K562 (cell line): ENCODE measurements around the gene CYP24A1. TPM values are rescaled to one million over a fixed set of nuclear protein-coding genes. Genes with fewer than 3 reads are reported as not detected.
"Not testable (repeated sequence)": the region's sequence is repeated elsewhere in the genome, so short reads cannot be mapped to it uniquely, and the experiment has no call there.

Experiments
- ATAC-seq: fragments of 200-7000 bp; cut with Tn5 transposase; 3 replicates; pipeline ENCODE4 v1.9.1; 2020; ENCODE audit warnings: moderate library complexity
- BruUV-seq: library from RNA; stranded (reverse); fragments of 400-500 nt; replicated peaks from 2 replicates; lab custom pipeline; 2021; lab: Mats Ljungman, UMichigan
- CTCF ChIA-PET: fragments of 300-600 bp; formaldehyde crosslinking; extraction: SDS; loops from one replicate; lab custom pipeline; 2021; ENCODE audit warnings: low intra/inter-chr PET ratio; lab: Yijun Ruan, JAX
- POLR2A ChIA-PET: fragments of 300-600, 350-650 bp; sonication (Branson Sonifier 250); formaldehyde crosslinking; extraction: SDS; loops from one replicate; lab custom pipeline; 2021; ENCODE audit warnings: antibody characterized with exemption, inconsistent platforms; lab: Yijun Ruan, JAX
- DNase-seq, 4 experiments: peaks; one replicate each; pipeline versions ENCODE4 v3.0.0 to v3.0.0-alpha.2; 2011 to 2018; ENCODE audit warnings: low spot score in 3 of 4, mixed read lengths in 3 of 4; ENCODE audit errors: extremely low read depth in 1 of 4
- FAIRE-seq: peaks from 2 replicates; lab custom pipeline; 2011; peaks lifted over from hg19 to GRCh38; lab: Jason Lieb, UNC
- H2AFZ ChIP-seq: 2 replicates; pipeline ENCODE4 v1.6.0; 2011; ENCODE audit warnings: low read depth, low read length, control low read depth, inconsistent platforms
- H3K27ac ChIP-seq: fragments of 200-600 bp; 3 replicates; pipeline ENCODE4 v1.8.0; 2011; ENCODE audit warnings: low read depth, mild to moderate bottlenecking, control low read depth, inconsistent platforms, low read length, moderate library complexity, mixed read lengths; ENCODE audit errors: extremely low read depth
- H3K27me3 ChIP-seq, 2 experiments: fragments of 300-600 bp in 1 of 2; 2 replicates in 1 of 2; 3 replicates in 1 of 2; pipeline versions ENCODE4 v1.6.0 to v1.8.0; 2011; ENCODE audit warnings: inconsistent platforms in 2 of 2, low read length in 2 of 2, mild to moderate bottlenecking in 1 of 2, mixed read lengths in 1 of 2, moderate library complexity in 1 of 2; ENCODE audit not compliant: control insufficient read depth in 2 of 2, insufficient read depth in 2 of 2
- H3K36me3 ChIP-seq: fragments of 300-600 bp; 3 replicates; pipeline ENCODE4 v1.8.0; 2011; ENCODE audit warnings: mild to moderate bottlenecking, low read length, inconsistent platforms; ENCODE audit not compliant: control insufficient read depth, insufficient read depth
- H3K4me1 ChIP-seq, 2 experiments: fragments of 200-600 bp in 1 of 2; replicated peaks in 1 of 2; 2 replicates in 1 of 2; 3 replicates in 1 of 2; pipeline versions ENCODE4 v1.5.1 to v1.8.0; 2011; ENCODE audit warnings: inconsistent platforms in 2 of 2, low read length in 2 of 2, mild to moderate bottlenecking in 1 of 2, mixed read lengths in 1 of 2, moderate library complexity in 1 of 2; ENCODE audit not compliant: control insufficient read depth in 2 of 2, insufficient read depth in 2 of 2
- H3K4me2 ChIP-seq: 2 replicates; pipeline ENCODE4 v1.6.1; 2011; ENCODE audit warnings: low read length, control low read depth, inconsistent platforms, mixed read lengths; ENCODE audit not compliant: insufficient read depth
- H3K4me3 ChIP-seq: fragments of 200-600 bp; sonication (generic), shearing (Covaris generic); 2 replicates; pipeline ENCODE4 v1.5.1; 2016; ENCODE audit warnings: control low read depth, inconsistent platforms
- H3K79me2 ChIP-seq: fragments of 200-600 bp; 3 replicates; pipeline ENCODE4 v1.8.0; 2011; ENCODE audit warnings: low read length, inconsistent platforms; ENCODE audit not compliant: control insufficient read depth, insufficient read depth
- H3K9ac ChIP-seq, 2 experiments: 2 replicates each; pipeline versions ENCODE4 v1.6.0 to v1.6.1; 2011; ENCODE audit warnings: low read depth in 2 of 2, low read length in 2 of 2, control low read depth in 1 of 2, inconsistent platforms in 1 of 2, mild to moderate bottlenecking in 1 of 2, mixed read lengths in 1 of 2; ENCODE audit not compliant: insufficient read depth in 1 of 2
- H3K9me1 ChIP-seq: one replicate; pipeline ENCODE4 v1.6.0; 2011; ENCODE audit warnings: inconsistent platforms, mild to moderate bottlenecking, low read length, moderate library complexity; ENCODE audit not compliant: control insufficient read depth, insufficient read depth
- H3K9me3 ChIP-seq: replicated peaks from 2 replicates; pipeline ENCODE4 v1.5.1; 2011; ENCODE audit warnings: low read depth, low read length, inconsistent platforms; ENCODE audit not compliant: control insufficient read depth, insufficient read depth
- H4K20me1 ChIP-seq: replicated peaks from 2 replicates; pipeline ENCODE4 v1.6.1; 2011; ENCODE audit warnings: low read length, inconsistent platforms, mixed read lengths; ENCODE audit not compliant: control insufficient read depth, insufficient read depth
- RBM25 ChIP-seq: fragments of 200-400 bp; formaldehyde crosslinking; IDR thresholded peaks from 2 replicates; pipeline ENCODE4 v1.6.1; 2018; ENCODE audit warnings: low read length, low read depth, moderate library complexity; ENCODE audit not compliant: severe bottlenecking
- ZBTB11 ChIP-seq, 3 experiments: fragments of 200-800 bp in 1 of 3; fragments of 250-450 bp in 1 of 3; fragments of 450-650 bp in 1 of 3; sonication (Bioruptor Pico) in 1 of 3; sonication (Bioruptor generic) in 1 of 3; formaldehyde crosslinking in 1 of 3; IDR thresholded peaks; 2 replicates each; pipeline versions ENCODE4 v1.6.1 to v1.8.0; 2016 to 2022; ENCODE audit warnings: mild to moderate bottlenecking in 2 of 3, missing genetic modification characterization in 2 of 3, missing compliant biosample characterization in 1 of 3, moderate library complexity in 1 of 3
- ZNF146 ChIP-seq: IDR thresholded peaks from one replicate; pipeline ENCODE4 v1.6.1; 2018; ENCODE audit warnings: missing compliant biosample characterization; ENCODE audit not compliant: unreplicated experiment
- WGBS: fragments of 100-300 bp; shearing (Covaris generic); methylation state at CpG from one replicate; pipeline ENCODE4 v1.1.6; 2016; ENCODE audit warnings: low coverage, mixed read lengths; ENCODE audit not compliant: insufficient coverage; ENCODE audit errors: missing lambda C conversion rate; 5-methylcytosine and 5-hydroxymethylcytosine counted together
- in situ Hi-C: fragments of 300-500 bp; cut with MboI; formaldehyde crosslinking; loops from 4 replicates; pipeline ENCODE4 v1.15.0; 2018; ENCODE audit warnings: inconsistent platforms, mixed read lengths
- intact Hi-C: fragments of 100-400 bp; cut with micrococcal nuclease; formaldehyde crosslinking; loops from 2 replicates; pipeline ENCODE4 v1.14.2; 2022
- polyA plus RNA-seq, 8 experiments: library from polyadenylated mRNA; depleted of rRNA in 4 of 8; stranded (reverse) in 5 of 8; unstranded in 3 of 8; fragments of >200 nt; fragmentation: Nextera tagmentation in 2 of 8; fragmentation: Illumina TruSeq in 1 of 8; extraction: Ambion mirVana in 2 of 8; extraction: Trizol in 1 of 8; gene quantifications; 2 replicates each; pipeline versions ENCODE4 v1.2.1 to v1.2.3, GENCODE V29; 2011 to 2014; ENCODE audit warnings: inconsistent platforms in 1 of 8, missing spikeins in 1 of 8
- total RNA-seq, 7 experiments: library from RNA; depleted of rRNA in 6 of 7; stranded (reverse); fragments of >200 nt in 6 of 7; fragmentation: Illumina TruSeq in 2 of 7; extraction: Trizol in 2 of 7; gene quantifications; 2 replicates each; pipeline versions ENCODE4 v1.2.1 to v1.2.3, GENCODE V29; 2011 to 2021; ENCODE audit warnings: low replicate concordance in 1 of 7

CYP24A1 gene
- total and polyA plus RNA-seq, 9 of the 15 experiments (the other 6 are each of a cell fraction or from before 2014, with no cell fraction given) = 0.04 TPM; not detected in 8

- ATAC-seq, H3K4me2 ChIP-seq: not testable (repeated sequence)
Measured at GRCh38 chr20:54131125-54131524, 42.7 kb downstream of the CYP24A1 start.

More at GRCh38 chr20:54131125-54131524, 42.7 kb downstream of the CYP24A1 start:
- H3K4me1 ChIP-seq, H3K9me1 ChIP-seq, in situ Hi-C loops, H3K4me3 ChIP-seq, H3K9ac ChIP-seq, BruUV-seq, H4K20me1 ChIP-seq, H3K36me3 ChIP-seq, H3K27ac ChIP-seq, H3K79me2 ChIP-seq, POLR2A ChIA-PET, H3K27me3 ChIP-seq, CTCF ChIA-PET, H2AFZ ChIP-seq, intact Hi-C loops, DNase-seq, H3K9me3 ChIP-seq: not testable (repeated sequence)
- 0% methylated on average over 3 of the region's 4 CpGs for WGBS
- TF ChIP-seq RBM25 (peak; percentile 8), ZBTB11 (CRISPR knock-in tag; IDR thresholded peaks at IDR 0.05) (peak in 1 of 3 experiments; percentile 57; a peak in 2 of 6 replicates), ZNF146 (CRISPR knock-in tag) (peak; percentile 83)
- TF ChIP-seq, all 486 proteins: peak for 3; not testable (repeated sequence) for 483
- not testable (repeated sequence) for FAIRE-seq
